ENCODE results near the gene PPP1R17. TPM values are rescaled to one million over a fixed set of nuclear protein-coding genes. Genes with fewer than 3 reads are reported as not detected.

Gene PPP1R17
- total and polyA plus RNA-seq, 2 donors (not counting 1 experiment from before 2014, with no cell fraction given): not detected

GRCh38 chr7:31669461-31669860, 17.6 kb upstream of the PPP1R17 start:
- no peaks in the 10 kb centered on the region for H3K36me3 ChIP-seq (ENCODE audit: control insufficient read depth, insufficient read depth, low read length)

GRCh38 chr7:31679574-31680305, 7.3 kb upstream of the PPP1R17 start:
- Histone ChIP-seq H3K9ac (ENCODE audit: insufficient read depth, low read length) (no peak overlapping the region), H3K36me3 (ENCODE audit: control insufficient read depth, insufficient read depth, low read length) (no peaks in the 10 kb centered on the region), H3K27ac (ENCODE audit: insufficient read depth, low read length) (no peak overlapping the region), H3K4me1 (ENCODE audit: control insufficient read depth, extremely low read depth, insufficient read depth, low read length) (no peaks in the 10 kb centered on the region), H2AFZ (ENCODE audit: low read length) (no peak overlapping the region), H3K9me3 (ENCODE audit: control insufficient read depth, insufficient read depth, low read depth, low read length) (no peaks in the 10 kb centered on the region), H4K20me1 (ENCODE audit: control insufficient read depth, extremely low read depth, insufficient read depth, low read length) (no peaks in the 10 kb centered on the region), H3K27me3 (ENCODE audit: control insufficient read depth, insufficient read depth, low read length) (no peaks in the 10 kb centered on the region), H3K79me2 (ENCODE audit: control insufficient read depth, insufficient read depth, low read length) (no peaks in the 10 kb centered on the region), H3K4me3 (replicated peaks in 1 of 4; ENCODE audit: control extremely low read depth in 1 of 4, insufficient read depth in 1 of 4, low read depth in 3 of 4, low read length in 4 of 4) (no peak overlapping the region), H3K4me2 (ENCODE audit: extremely low read depth, insufficient read depth, low read length) (no peak overlapping the region)
- DNase-seq (ENCODE audit: low read depth in 2 of 2): no peak
- no peak for TF ChIP-seq CTCF (conservative IDR thresholded peaks at IDR 0.05 in 1 of 2, IDR thresholded peaks at IDR 0.05 in 1 of 2; ENCODE audit: low read depth in 1 of 2, low read length in 2 of 2)
- TF ChIP-seq EZH2 (IDR thresholded peaks at IDR 0.05; ENCODE audit: low read length, missing control alignments): no peak

More at GRCh38 chr7:31669461-31669860, 17.6 kb upstream of the PPP1R17 start:
- H3K27ac ChIP-seq (ENCODE audit: insufficient read depth, low read length): no peak overlapping the region
- H3K4me1 ChIP-seq (ENCODE audit: control insufficient read depth, extremely low read depth, insufficient read depth, low read length): no peaks in the 10 kb centered on the region
- no peak for DNase-seq (ENCODE audit: low read depth in 2 of 2)
- no peaks in the 10 kb centered on the region for H3K27me3 ChIP-seq (ENCODE audit: control insufficient read depth, insufficient read depth, low read length)
- no peaks in the 10 kb centered on the region for H3K9me3 ChIP-seq (ENCODE audit: control insufficient read depth, insufficient read depth, low read depth, low read length)
- no peak overlapping the region for H2AFZ ChIP-seq (ENCODE audit: low read length)
- H3K4me3 ChIP-seq (replicated peaks in 1 of 4; ENCODE audit: control extremely low read depth in 1 of 4, insufficient read depth in 1 of 4, low read depth in 3 of 4, low read length in 4 of 4): no peak overlapping the region
- no peaks in the 10 kb centered on the region for H3K79me2 ChIP-seq (ENCODE audit: control insufficient read depth, insufficient read depth, low read length)
- no peak for TF ChIP-seq EZH2 (IDR thresholded peaks at IDR 0.05; ENCODE audit: low read length, missing control alignments)
- TF ChIP-seq CTCF (conservative IDR thresholded peaks at IDR 0.05 in 1 of 2, IDR thresholded peaks at IDR 0.05 in 1 of 2; ENCODE audit: low read depth in 1 of 2, low read length in 2 of 2): no peak
- no peak overlapping the region for H3K4me2 ChIP-seq (ENCODE audit: extremely low read depth, insufficient read depth, low read length)
- no peaks in the 10 kb centered on the region for H4K20me1 ChIP-seq (ENCODE audit: control insufficient read depth, extremely low read depth, insufficient read depth, low read length)
- no peak overlapping the region for H3K9ac ChIP-seq (ENCODE audit: insufficient read depth, low read length)

- no peak for TF ChIP-seq EZH2 (IDR thresholded peaks at IDR 0.05; ENCODE audit: low read length, missing control alignments)
- no peak for TF ChIP-seq CTCF (conservative IDR thresholded peaks at IDR 0.05 in 1 of 2, IDR thresholded peaks at IDR 0.05 in 1 of 2; ENCODE audit: low read depth in 1 of 2, low read length in 2 of 2)
Observed at GRCh38 chr7:31683445-31684225, 3.4 kb upstream of the PPP1R17 start.

More at GRCh38 chr7:31683445-31684225, 3.4 kb upstream of the PPP1R17 start:
- H3K79me2 ChIP-seq (ENCODE audit: control insufficient read depth, insufficient read depth, low read length): no peaks in the 10 kb centered on the region
- H3K4me3 ChIP-seq (replicated peaks in 1 of 4; ENCODE audit: control extremely low read depth in 1 of 4, insufficient read depth in 1 of 4, low read depth in 3 of 4, low read length in 4 of 4): no peak overlapping the region
- H3K4me2 ChIP-seq (ENCODE audit: extremely low read depth, insufficient read depth, low read length): no peak overlapping the region
- no peaks in the 10 kb centered on the region for H3K4me1 ChIP-seq (ENCODE audit: control insufficient read depth, extremely low read depth, insufficient read depth, low read length)
- no peaks in the 10 kb centered on the region for H3K27me3 ChIP-seq (ENCODE audit: control insufficient read depth, insufficient read depth, low read length)
- no peak overlapping the region for H3K9ac ChIP-seq (ENCODE audit: insufficient read depth, low read length)
- H3K9me3 ChIP-seq (ENCODE audit: control insufficient read depth, insufficient read depth, low read depth, low read length): no peaks in the 10 kb centered on the region
- H4K20me1 ChIP-seq (ENCODE audit: control insufficient read depth, extremely low read depth, insufficient read depth, low read length): no peaks in the 10 kb centered on the region
- H2AFZ ChIP-seq (ENCODE audit: low read length): no peak overlapping the region
- no peak for DNase-seq (ENCODE audit: low read depth in 2 of 2)
- no peak overlapping the region for H3K27ac ChIP-seq (ENCODE audit: insufficient read depth, low read length)
- H3K36me3 ChIP-seq (ENCODE audit: control insufficient read depth, insufficient read depth, low read length): no peaks in the 10 kb centered on the region

Data from fibroblast of lung (primary cell).